G401.6 (cell line): ENCODE measurements around the gene ACADM.
"Not testable (repeated sequence)": the region's sequence is repeated elsewhere in the genome, so short reads cannot be mapped to it uniquely, and the experiment has no call there.

Experiments
- FAIRE-seq: peaks from 2 replicates; lab custom pipeline; 2012; peaks lifted over from hg19 to GRCh38; lab: Jason Lieb, UNC

The ACADM gene

DNA sequence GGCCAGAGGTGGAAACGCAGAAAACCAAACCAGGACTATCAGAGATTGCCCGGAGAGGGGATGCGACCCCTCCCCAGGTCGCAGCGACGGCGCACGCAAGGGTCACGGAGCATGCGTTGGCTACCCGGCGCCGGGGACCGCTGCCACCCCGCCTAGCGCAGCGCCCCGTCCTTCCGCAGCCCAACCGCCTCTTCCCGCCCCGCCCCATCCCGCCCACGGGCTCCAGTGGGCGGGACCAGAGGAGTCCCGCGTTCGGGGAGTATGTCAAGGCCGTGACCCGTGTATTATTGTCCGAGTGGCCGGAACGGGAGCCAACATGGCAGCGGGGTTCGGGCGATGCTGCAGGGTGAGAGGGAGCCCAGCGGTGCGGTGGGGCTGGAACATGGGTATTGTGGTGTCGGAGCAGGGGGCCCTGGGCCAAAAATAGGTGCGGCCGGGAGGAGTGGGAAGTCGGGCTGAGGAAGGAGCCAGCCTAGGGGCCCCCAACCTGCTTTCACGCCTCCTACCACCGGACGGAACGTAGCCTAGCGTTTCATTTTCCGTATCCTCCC, at the start of gene ACADM:
Gene ACADM (plus strand): TSS at position 238 of the 551 bp plus-strand sequence. CDS start 79 bp downstream, at position 317.
- FAIRE-seq: no peak

DNA sequence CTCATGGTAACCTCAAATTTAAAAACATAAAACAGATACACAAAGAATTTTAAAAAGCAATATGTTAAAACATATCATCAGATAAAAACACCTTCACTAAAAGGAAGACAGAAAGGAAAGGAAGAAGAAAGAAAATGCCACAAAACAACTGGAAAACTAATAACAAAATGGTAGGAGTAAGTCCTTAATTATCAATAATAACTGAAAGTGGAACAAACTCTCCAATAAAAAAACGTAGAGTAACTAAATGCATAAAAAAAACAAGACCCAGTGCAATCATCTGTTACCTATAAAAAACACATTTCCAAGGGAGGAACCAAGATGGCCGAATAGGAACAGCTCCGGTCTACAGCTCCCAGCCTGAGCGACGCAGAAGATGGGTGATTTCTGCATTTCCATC, 47.1 kb upstream of the ACADM start:
- FAIRE-seq: no peak

DNA sequence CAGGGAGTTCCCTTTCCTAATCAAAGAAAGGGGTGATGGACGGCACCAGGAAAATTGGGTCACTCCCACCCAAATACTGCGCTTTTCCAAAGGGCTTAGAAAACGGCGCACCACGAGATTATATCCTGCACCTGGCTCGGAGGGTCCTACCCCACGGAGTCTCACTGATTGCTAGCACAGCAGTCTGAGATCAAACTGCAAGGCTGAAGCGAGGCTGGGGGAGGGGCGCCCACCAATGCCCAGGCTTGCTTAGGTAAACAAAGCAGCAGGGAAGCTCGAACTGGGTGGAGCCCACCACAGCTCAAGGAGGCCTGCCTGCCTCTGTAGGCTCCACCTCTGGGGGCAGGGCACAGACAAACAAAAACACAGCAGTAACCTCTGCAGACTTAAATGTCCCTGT, 46.5 kb upstream of the ACADM start:
- FAIRE-seq: not testable (repeated sequence)

DNA sequence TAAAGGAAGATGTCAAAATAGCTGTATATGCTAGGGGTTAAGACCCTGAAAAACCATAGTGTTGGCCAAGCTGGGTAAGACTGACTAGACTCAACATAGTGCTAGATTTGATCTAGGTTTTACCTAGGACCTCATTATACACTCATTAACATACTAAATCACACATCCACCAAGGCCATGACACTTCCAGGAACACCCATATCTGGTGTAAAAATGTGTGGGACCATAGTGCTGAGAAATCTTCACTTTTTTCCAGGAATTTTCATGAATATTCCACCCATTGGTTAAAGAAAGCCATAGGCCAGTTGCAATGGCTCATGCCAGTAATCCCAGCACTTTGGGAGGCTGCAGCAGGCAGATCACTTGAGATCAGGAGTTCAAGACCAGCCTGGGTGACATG, 34.0 kb upstream of the ACADM start:
- no peak for FAIRE-seq

DNA sequence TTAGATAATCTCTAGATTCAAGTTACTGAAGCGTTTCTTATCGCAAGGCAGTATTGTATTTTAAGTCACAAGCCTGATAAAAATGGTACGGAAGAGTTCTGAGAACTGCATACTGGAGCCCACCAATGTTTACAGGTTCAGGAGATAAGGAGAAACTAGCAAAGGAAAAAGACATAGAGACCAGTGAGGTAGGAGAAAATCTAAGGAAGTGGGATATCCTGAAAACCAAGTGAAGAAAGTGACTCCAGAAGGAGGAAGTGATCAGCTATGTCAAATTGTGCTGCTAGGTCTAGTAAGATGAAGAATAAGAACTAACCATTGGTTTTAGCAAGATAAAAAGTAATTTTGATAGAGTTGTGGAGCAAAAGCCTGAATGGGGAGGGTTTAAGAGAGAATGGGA, 31.0 kb upstream of the ACADM start:
- FAIRE-seq: no peak

DNA sequence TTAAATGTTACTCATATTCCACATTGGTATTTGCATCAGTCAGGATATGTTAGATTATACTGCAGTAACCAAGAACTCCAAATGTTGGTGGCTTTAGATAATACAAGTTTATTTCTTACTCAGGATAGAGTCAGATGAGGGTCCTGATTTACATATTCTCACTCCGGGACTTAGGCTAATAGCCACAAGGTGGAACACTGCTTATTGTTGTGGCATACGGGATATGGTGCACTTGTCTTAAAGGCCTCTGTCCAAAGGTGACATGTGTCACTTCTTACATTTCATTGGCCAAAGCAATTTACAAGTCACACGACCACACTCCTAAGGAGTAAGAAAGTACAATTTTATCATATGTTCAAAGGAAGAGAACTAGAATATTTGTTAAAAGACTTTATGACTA, 28.5 kb upstream of the ACADM start:
- FAIRE-seq: no peak

DNA sequence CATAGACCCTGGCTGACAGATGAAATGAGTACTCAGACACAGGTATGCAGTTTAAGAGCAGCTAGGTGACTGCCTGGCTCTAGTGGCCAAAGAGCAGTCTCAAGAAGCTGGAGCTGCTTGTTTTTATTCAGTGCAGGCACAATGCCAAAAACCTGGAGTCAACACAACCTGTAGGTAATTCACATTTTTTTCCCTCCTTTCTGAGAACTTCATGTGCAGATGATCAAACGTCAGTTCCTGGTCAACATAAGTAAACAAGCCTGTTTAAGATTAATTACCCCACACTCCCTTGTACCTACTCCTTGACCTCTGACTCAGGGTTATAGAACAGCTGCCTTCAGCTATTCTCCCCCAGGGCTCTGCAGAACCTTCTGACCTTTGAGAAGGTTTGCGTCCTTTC, 17.3 kb upstream of the ACADM start:
- no peak for FAIRE-seq

DNA sequence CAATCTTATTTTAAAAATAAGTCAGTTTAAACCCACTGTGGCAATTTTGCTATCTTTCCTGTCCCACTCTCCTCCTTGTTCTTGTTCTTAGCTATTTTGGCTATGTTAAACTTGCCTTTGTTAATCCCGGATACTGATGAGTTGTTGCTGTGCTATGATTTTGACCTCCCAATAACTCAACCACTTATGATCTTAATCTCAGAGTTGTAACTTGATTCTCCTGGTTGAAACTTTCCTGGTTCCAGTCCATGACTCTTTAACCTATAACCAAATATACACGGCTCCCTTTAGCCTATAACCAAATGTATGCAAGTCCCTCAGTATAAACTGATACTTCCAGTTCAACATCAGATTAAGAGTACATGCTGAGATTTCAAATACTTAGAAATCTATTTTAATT, 15.6 kb upstream of the ACADM start:
- no peak for FAIRE-seq

DNA sequence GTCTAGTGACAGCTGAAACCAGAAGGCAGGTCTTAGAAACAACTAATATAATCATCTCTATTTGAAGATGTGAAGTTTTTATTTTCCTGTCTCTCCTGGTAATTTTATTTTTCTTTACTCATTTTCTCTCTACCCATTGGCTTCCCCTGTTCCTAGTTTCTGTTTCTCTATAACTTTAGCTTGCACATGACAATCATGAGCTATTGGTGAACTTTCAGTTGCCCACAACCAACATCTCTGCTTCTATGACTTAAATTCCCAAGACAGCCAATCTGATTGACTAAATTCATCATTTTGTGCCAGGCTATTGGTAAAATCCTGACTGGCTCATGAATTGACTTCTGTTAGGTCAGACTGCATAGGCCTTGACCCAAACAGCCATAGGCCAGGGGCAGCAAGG, 13.7 kb upstream of the ACADM start:
- FAIRE-seq: no peak

DNA sequence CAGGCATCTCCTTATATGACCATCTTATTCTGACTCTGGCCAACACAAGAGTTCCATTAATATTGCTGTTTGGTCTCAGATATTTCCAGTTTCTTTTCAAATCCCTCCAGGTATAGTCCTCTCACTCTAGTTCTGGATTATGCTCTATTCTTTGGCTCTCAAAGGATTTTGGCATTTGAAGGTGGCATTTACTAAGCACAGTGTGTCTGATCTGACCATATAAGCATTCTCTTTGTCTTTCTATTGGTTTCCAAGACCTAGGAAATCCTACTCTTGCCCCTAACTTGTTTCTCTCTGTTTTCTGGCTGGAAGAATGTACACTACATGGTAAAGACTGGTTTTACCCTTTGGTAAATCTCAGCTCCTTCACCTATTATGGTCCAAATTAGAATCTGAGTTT, 12.7 kb upstream of the ACADM start:
- no peak for FAIRE-seq

DNA sequence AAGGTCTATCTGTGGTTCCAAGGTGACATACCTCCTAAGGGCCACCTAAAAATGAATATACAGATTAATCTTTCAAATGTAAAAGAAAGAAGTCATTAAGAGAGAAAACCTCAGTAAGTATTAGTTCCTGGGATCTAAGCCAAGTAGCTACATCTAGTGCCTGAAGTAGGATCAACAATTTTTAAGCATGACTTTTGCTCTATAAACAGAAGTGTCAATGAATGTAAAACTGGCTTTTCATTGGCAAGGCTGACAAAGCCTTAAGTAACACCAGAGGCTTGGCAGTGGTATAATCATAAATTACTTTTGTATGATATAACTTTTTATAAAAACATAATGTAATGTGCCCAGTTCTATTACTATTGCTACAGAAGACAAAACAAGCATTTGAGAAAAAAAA, 12.2 kb upstream of the ACADM start:
- FAIRE-seq: no peak

DNA sequence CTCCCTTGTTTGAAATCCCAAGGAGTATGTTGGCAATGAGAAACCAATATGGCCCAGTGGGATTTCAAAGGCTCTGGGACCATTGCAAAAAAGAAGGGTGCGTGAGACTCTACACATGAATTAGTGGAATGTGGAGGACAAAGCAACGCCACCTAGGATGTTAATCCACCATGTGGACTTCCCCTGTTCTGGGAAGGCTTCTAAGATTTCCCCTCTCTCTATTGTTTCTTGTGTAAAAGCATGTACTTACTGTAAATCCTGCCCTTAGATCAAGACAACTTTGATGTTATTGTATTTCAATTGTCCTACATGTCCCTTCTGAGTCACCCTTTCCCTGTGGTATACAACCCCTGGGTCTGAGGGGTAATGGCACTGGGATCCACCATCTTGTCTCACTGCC, 4.7 kb upstream of the ACADM start:
- no peak for FAIRE-seq

DNA sequence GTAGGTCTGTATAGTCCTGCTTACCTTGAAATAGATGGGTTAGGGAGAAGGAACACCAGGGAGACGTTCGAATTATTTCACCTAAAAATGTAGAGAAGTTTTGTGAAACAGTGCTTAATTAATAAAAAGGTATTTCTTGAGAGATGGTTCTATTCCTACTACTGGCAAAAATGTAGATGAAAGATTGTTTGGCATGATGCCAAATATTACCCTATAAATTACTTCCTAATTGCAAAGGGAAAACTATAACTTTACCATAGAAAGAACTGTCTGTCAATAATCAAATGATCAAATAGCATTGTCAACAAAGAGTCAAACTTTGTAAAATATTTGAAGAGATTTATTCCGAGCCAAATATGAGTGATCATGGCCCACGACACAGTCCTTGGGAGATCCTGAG, 4.2 kb upstream of the ACADM start:
- no peak for FAIRE-seq

DNA sequence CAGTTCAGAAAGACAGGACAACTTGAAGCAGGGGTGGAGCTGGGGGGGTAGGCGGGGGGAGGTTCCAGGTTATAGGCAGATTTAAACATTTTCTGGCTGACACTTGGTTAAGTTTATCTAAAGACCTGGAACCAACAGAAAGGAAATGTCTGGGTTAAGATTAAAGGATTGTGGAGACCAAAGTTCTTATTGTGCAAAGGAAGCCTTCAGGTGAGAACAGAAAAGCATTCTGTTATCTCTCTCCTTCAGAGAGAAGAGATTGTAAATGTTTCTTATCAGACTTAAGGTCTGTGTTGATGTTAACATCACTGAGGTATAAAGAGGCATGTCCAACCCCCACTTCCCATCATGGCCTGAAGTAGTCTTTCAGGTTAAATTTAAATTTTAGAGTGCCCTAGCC, 3.7 kb upstream of the ACADM start:
- no peak for FAIRE-seq

DNA sequence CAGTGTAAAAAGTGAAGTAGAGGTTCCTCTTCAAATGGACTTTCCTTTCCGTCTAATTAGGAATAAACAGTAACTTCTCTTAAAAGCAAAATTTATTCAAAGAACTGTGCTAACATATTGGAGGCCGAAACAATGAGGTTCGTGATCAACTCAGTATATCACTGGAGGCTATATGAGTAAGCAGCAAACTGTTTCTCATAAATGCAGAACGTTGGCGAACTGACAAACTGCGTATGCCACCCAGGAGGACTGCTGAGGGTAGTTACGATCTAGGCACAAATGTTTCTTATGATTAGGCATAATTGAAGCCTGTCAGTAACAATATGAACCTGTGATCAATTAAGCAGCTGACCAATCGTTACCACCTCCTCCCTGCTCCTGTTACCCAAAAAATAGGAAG, 2.3 kb upstream of the ACADM start:
- FAIRE-seq: not testable (repeated sequence)

DNA sequence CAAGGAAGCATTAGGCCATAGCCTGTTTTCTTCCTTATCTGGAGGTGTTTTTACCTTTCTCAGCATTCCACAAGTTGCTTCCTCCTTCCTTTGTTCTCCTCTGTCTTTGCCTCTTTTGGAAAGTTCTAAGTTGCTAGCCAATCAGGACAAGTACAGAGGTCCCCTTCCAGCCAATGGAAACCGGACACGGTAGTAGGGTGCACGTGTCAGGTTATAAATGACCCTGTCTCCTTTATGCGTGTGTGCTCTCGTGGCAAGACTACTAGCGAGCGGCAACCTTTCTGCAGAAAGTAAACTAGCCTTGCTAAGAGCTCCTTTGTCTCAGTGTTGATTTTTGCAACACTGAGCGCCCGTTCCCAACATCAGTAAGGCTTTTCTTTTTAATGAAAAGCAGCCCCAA, 1.5 kb upstream of the ACADM start:
- FAIRE-seq: no peak

DNA sequence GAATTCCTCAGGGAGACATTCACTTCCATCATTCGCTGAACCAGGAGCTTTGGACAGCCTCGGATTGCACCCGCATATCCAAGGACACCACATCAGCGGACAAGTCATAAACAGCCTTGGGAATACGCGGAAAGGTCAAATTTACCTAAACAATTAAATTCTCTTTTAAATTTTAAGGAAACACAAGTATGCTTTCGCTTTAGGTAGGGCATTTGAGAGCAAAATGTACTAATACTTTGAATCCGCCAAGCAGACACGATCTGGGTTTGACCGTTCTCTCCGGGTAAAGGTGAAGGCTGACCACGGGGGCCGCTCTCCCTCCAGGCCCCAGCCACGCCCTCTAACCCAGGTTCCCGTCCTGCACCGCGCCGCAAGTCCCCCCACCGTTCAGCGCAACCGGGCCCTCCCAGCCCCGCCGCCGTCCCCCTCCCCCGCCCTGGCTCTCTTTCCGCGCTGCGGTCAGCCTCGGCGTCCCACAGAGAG, 479 bp upstream of the ACADM start:
- FAIRE-seq: no peak

DNA sequence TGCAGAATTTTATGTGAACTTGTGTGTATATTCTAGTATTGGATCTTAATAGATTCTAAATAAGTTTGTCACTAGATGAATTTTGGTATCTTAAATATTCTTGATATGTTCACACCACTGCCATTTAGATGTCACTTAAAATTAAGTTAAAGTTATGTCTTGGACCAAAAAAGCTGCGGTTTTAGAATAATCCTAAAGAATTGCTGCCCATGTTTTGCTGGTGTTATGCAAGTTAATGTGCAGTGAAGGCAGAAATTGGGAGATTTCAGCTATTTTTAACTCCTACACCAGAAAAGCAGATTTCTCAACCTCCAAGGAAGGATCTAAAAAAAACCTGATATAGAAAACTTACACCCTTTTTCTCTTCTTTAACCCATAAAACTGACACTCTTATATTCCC, 757 bp downstream of the ACADM start:
- FAIRE-seq: no peak

DNA sequence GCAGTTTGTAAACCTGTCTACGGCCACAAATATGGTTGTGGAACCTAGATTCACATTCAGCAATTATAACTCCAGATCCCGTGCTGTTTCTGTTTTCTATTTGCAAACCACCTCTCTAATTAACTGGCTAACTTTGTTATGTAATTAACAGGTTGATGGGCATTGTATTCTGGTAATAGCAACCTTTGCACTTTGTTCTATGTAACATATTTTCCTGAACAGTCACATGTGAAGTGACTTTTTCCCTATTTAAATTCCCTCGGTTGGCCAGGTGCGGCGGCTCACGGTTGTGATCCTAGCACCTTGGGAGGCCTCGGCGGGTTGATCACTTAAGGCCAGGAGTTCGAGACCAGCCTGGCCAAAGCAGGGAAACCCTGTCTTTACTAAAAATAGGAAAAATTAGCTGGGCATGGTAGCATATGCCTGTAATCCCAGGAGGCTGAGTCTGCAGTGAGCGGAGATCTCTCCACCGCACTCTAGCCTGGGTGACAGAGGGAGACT, 1.4 kb downstream of the ACADM start:
- FAIRE-seq: no peak

DNA sequence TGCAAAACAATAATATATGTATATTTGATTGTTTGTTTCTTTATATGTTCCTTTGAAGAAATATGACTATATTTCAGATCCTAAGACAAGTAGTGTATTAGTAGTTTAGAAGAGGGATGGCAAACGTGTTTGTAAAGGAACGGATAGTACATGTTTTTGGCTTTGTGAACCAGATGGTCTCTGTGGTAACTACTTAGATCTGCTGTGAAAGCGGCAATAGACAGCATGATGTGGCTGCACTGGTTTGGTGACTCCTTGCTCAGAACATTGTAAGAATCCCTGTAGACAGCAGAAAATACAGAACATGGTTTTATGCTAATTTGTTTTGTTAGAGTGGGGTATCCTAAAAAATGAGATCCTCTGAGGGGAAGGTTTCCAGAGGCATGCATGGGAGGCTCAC, 3.1 kb downstream of the ACADM start:
- no peak for FAIRE-seq

DNA sequence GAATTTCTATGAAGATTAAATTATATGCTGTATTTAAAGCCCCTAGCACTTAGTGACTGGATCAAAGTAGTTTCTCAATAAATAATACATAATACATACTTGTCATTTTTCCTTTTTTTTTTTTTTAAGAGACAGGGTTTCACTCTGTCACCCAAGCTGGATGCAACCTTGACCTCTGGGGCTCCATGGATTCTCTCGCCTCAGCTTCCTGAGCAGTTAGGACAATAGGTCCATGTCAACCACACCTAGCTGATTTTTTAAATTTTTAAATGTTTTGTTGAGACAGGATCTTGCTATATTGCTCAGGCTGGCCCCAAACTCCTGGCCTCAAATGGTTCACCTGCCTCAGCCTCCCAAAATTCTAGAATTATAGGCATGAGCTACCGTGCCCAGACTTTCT, 5.9 kb downstream of the ACADM start:
- no peak for FAIRE-seq

DNA sequence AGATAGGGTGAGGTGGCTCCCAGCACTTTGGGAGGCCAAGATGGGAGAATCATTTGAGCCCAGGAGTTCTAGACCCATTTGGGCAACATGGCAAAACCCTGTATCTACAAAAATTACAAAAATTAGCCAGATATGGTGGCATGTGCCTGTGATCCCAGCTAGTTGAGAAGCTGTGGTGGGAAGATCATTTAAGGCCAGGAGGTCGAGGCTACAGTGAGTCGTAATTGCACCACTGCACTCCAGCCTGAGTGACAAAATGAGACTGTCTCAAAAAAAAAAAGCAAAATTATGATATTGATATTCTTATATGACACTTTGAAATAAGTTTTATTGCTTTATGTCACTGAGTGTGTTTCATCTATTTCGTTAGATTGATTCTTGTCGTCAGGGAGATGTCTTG, 7.4 kb downstream of the ACADM start:
- no peak for FAIRE-seq

DNA sequence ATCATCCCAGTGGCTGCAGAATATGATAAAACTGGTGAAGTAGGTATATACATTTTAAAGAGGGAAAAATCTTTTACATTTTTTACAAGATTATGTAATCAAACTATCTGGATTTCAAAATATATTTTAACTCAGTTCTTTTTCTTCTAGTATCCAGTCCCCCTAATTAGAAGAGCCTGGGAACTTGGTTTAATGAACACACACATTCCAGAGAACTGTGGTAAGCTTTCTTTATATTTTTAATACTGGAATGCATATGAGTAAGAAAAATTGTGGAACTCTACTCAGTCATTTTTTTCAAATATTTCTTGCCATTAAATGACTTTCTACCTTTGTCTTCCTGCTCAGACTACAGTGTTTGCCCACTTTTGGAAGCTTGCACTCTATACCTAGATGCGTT, 8.2 kb downstream of the ACADM start:
- no peak for FAIRE-seq

DNA sequence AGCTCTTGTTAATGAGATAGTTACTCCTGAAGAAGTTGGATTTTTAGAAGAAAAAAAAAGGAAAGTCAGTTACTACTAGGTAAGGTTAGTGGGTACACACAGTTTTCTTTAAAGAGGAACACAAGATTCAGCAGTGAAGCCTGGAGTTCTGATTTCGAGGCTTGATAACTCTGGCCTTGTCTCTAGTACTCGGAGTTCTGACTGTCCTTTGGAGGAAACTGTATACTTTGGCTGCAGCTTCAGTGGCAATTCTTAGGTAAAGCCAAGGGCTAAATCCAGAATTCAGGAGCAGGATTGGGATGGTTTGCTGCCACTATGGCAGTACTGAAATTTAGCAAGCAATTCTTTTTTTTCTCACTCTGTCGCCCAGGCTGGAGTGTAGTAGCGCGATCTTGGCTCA, 9.2 kb downstream of the ACADM start:
- no peak for FAIRE-seq

DNA sequence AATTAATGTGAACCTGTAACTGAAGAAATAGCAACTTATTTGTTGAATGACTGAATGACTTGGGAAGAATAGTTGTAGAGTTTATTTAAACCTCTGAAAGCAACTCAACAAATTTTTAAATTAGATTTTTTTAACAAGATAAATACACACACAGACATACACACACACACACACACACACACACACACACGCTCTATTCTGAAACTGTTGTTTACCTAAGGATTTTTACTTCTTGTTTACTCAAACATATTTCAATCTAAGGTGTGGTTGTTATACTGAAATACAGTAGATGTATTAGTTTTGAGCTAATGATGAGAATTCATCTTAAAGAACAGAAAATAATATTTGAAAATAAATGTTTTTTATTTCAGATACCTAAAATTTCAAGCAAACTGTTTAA, 11.5 kb downstream of the ACADM start:
- peak; percentile 41 for FAIRE-seq
